RKO (cell line): ENCODE data around the gene EMCN.
"Not testable (repeated sequence)": the region's sequence is repeated elsewhere in the genome, so short reads cannot be mapped to it uniquely, and the experiment has no call there.

ENCODE experiments used
- DNase-seq: peaks from one replicate; pipeline ENCODE4 v3.0.0-alpha.2; 2016; ENCODE audit warnings: low spot score

The EMCN gene

GRCh38 chr4:100379583-100380105, 138.2 kb downstream of the EMCN start:
- no peak for DNase-seq

DNA sequence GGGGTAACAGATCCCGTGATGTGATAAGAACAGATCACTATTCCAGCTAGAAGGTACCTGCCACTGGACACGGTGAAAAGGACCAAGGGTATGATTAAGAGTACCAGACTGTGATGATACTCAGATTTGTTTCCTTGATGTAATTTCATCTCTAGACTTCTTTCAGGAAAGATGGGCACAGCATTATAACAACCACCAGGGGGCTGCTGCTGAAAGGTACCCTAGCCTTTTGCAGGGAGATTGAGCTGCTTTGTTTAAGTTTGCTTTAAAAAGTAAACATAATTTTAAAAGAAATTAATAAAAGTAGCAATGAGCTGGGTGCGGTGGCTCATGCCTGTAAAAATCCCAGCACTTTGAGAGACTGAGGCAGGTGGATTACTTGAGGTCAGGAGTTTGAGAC, 145.4 kb downstream of the EMCN start:
- DNase-seq, result peak; percentile 33

DNA sequence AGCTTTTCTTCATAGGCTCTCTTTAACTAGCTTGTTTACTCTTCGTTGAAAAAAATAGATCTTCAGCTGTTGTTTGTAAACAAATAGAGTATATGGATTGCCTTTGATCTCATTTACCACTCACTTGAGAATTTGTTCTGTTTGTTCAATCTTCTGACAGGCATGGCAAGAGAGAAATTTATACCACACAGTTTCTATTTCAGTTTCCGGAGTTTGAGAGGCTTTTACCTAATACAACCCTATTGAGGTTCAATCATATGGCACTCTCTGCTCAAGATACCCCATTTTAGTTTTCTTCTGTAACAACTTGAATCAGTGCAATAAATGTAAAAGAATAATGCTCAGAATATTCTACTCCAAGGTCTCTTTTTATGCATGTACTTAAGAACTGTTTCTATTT, 148.0 kb downstream of the EMCN start:
- no peak for DNase-seq

- DNase-seq, result no peak
Observed at GRCh38 chr4:100367451-100367850, 150.4 kb downstream of the EMCN start.

- DNase-seq, result no peak
Observed at GRCh38 chr4:100366213-100366612, 151.6 kb downstream of the EMCN start.

GRCh38 chr4:100362366-100362765, 155.5 kb downstream of the EMCN start:
- peak; percentile 16 for DNase-seq

DNA sequence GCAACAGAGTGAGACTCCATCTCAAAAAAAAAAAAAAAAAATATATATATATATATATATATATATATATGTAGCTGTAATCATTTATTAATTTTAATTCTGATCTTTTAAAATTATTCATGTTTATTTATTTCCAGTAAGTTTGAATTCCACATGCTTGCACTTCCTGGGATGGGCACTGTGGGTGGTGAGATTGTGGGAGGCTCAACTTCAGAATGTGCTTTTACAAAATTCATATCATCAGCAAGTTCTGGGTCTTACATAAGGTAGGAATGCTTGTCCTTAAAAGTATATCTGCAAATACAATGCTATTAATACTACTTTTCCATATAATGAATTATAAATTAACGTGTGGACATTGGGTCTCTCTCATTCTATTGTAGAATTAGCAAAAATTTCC, 156.5 kb downstream of the EMCN start:
- no peak for DNase-seq

- no peak for DNase-seq
Observed at GRCh38 chr4:100360211-100360610, 157.6 kb downstream of the EMCN start.

- no peak for DNase-seq
Observed at GRCh38 chr4:100359441-100359840, 158.4 kb downstream of the EMCN start.

DNA sequence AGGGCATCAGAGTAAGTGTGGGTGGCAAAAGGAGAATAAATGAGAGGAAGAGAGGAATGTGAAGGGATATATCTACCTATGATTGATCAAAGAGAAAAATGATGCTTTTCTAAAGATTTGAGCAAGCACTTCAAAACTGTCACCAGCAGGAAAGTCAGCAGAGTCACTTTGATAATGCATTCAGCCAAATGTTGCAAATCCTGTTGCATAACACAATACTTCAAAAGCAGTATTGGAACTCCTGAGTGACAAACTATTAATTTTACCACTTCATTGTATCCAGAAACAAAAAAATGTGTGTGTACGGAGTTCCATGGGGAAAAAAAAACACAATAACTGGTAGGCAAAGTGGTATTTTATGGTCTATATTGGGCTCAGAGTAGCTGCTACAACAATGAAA, 160.3 kb downstream of the EMCN start:
- no peak for DNase-seq

GRCh38 chr4:100356172-100356571, 161.7 kb downstream of the EMCN start:
- no peak for DNase-seq

- DNase-seq, result not testable (repeated sequence)
Observed at GRCh38 chr4:100352352-100352751, 165.5 kb downstream of the EMCN start.

GRCh38 chr4:100348473-100348872, 169.3 kb downstream of the EMCN start:
- DNase-seq, result peak; percentile 87

- DNase-seq, result no peak
Observed at GRCh38 chr4:100347241-100347640, 170.6 kb downstream of the EMCN start.

DNA sequence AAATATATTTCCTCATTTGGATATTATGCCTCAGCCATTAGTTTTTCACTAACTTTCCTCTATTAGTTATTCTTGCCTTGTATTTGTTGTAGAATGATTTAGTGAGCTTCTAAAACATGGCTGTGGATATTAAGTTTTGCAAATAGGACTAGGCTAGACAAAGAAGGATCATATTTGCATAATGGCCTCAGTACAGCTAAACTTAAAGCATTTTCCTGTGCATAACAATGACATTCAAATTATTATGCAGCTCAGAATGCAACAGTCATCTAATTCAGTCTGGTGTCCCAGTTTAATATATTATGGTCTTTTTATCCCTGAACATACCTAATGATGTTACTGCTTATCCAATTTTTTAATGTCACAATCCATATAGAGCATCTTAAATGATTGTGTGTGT, 172.2 kb downstream of the EMCN start:
- DNase-seq, result no peak
